Keratinocyte (primary cell): ENCODE measurements around the gene KEL. TPM values are rescaled to one million over a fixed set of nuclear protein-coding genes. Genes with fewer than 3 reads are reported as not detected.

ENCODE experiments used
- DNase-seq: peaks from one replicate; pipeline ENCODE4 v3.0.0-alpha.2; 2011; ENCODE audit warnings: low read depth, missing footprints, low spot score
- FAIRE-seq: peaks from 2 replicates; lab custom pipeline; 2011; peaks lifted over from hg19 to GRCh38; lab: Jason Lieb, UNC
- H2AFZ ChIP-seq: 2 replicates; pipeline ENCODE4 v1.6.0; 2012; ENCODE audit warnings: low read length, control low read depth, inconsistent platforms; ENCODE audit not compliant: control insufficient read depth
- H3K27ac ChIP-seq: 2 replicates; pipeline ENCODE4 v1.5.1; 2011; ENCODE audit warnings: low read length; ENCODE audit not compliant: control insufficient read depth, insufficient read depth
- H3K27me3 ChIP-seq: 3 replicates; pipeline ENCODE4 v1.6.0; 2011; ENCODE audit warnings: low read length; ENCODE audit not compliant: control insufficient read depth, insufficient read depth; ENCODE audit errors: extremely low read depth
- H3K36me3 ChIP-seq, 2 experiments: 2 replicates in 1 of 2; 3 replicates in 1 of 2; pipeline ENCODE4 v1.5.1; 2011; ENCODE audit warnings: low read length in 2 of 2, mild to moderate bottlenecking in 1 of 2; ENCODE audit not compliant: control insufficient read depth in 2 of 2, insufficient read depth in 2 of 2; ENCODE audit errors: extremely low read depth in 1 of 2
- H3K4me1 ChIP-seq: 3 replicates; pipeline ENCODE4 v1.5.1; 2011; ENCODE audit warnings: low read length; ENCODE audit not compliant: control insufficient read depth, insufficient read depth; ENCODE audit errors: extremely low read depth
- H3K4me2 ChIP-seq: 3 replicates; pipeline ENCODE4 v1.6.0; 2011; ENCODE audit warnings: low read depth, low read length; ENCODE audit not compliant: control insufficient read depth, insufficient read depth; ENCODE audit errors: extremely low read depth
- H3K4me3 ChIP-seq, 3 experiments: fragments of 200-600 bp in 1 of 3; sonication (generic) in 1 of 3; 2 replicates in 2 of 3; 3 replicates in 1 of 3; pipeline ENCODE4 v1.5.1; 2011 to 2016; ENCODE audit warnings: low read length in 3 of 3, mild to moderate bottlenecking in 3 of 3, control low read depth in 2 of 3, inconsistent platforms in 1 of 3, low read depth in 1 of 3, mixed read lengths in 1 of 3, mixed run types in 1 of 3, moderate library complexity in 1 of 3; ENCODE audit not compliant: control insufficient read depth in 2 of 3, insufficient read depth in 2 of 3; ENCODE audit errors: extremely low read depth in 1 of 3
- H3K79me2 ChIP-seq: 2 replicates; pipeline ENCODE4 v1.6.0; 2012; ENCODE audit warnings: low read length; ENCODE audit not compliant: control insufficient read depth, insufficient read depth
- H3K9ac ChIP-seq: 3 replicates; pipeline ENCODE4 v1.6.0; 2011; ENCODE audit warnings: low read length; ENCODE audit not compliant: control insufficient read depth, insufficient read depth; ENCODE audit errors: extremely low read depth
- H3K9me1 ChIP-seq: 3 replicates; pipeline ENCODE4 v1.6.0; 2011; ENCODE audit warnings: low read length; ENCODE audit not compliant: control insufficient read depth, insufficient read depth; ENCODE audit errors: extremely low read depth
- H3K9me3 ChIP-seq: 2 replicates; pipeline ENCODE4 v1.5.1; 2012; ENCODE audit warnings: low read depth, low read length; ENCODE audit not compliant: control insufficient read depth
- H4K20me1 ChIP-seq: 3 replicates; pipeline ENCODE4 v1.6.0; 2011; ENCODE audit warnings: low read length; ENCODE audit not compliant: control insufficient read depth, insufficient read depth; ENCODE audit errors: extremely low read depth
- EZH2 ChIP-seq: IDR thresholded peaks from one replicate; pipeline ENCODE4 v1.6.1; 2012; ENCODE audit warnings: inconsistent platforms, mild to moderate bottlenecking, low read length, moderate library complexity
- dilution Hi-C: fragments of 300-500 bp; cut with MboI; formaldehyde crosslinking; loops from one replicate; pipeline ENCODE4 v1.7.0; 2020; ENCODE audit warnings: low sequenced_read_pairs; ENCODE audit not compliant: extremely low pct_ligation_motif_present
- polyA plus RNA-seq, 5 experiments: library from polyadenylated mRNA; depleted of rRNA in 3 of 5; stranded (reverse) in 3 of 5; stranded (forward) in 1 of 5; unstranded in 1 of 5; fragments of >200 nt; gene quantifications; 1 replicate in 1 of 5; 2 replicates in 3 of 5; 3 replicates in 1 of 5; pipeline versions ENCODE4 v1.2.1 to v1.2.3, GENCODE V29; 2011 to 2012; ENCODE audit warnings: missing spikeins in 2 of 5, low read depth in 1 of 5, low replicate concordance in 1 of 5
- TF ChIP-seq, protein P1 (sequence below), 3 experiments: IDR thresholded peaks in 1 of 3; conservative IDR thresholded peaks in 1 of 3; optimal IDR thresholded peaks in 1 of 3; 2 replicates in 2 of 3; 3 replicates in 1 of 3; pipeline versions ENCODE3 to v1.5.1; 2011; ENCODE audit warnings: low read length in 3 of 3, mild to moderate bottlenecking in 3 of 3, moderate library complexity in 2 of 3, control low read depth in 1 of 3, inconsistent platforms in 1 of 3; ENCODE audit not compliant: insufficient read depth in 2 of 3; ENCODE audit errors: extremely low read depth in 1 of 3

Gene KEL
- polyA plus RNA-seq, 1 donor (not counting 4 experiments of a cell fraction or from before 2014, with no cell fraction given): 0.09 TPM

GRCh38 chr7:142927949-142928348 lies 34.2 kb downstream of the KEL start:
- H3K79me2 ChIP-seq: no peaks in the 10 kb centered on the region
- no peak overlapping the region for H2AFZ ChIP-seq
- TF ChIP-seq, protein P1, sequence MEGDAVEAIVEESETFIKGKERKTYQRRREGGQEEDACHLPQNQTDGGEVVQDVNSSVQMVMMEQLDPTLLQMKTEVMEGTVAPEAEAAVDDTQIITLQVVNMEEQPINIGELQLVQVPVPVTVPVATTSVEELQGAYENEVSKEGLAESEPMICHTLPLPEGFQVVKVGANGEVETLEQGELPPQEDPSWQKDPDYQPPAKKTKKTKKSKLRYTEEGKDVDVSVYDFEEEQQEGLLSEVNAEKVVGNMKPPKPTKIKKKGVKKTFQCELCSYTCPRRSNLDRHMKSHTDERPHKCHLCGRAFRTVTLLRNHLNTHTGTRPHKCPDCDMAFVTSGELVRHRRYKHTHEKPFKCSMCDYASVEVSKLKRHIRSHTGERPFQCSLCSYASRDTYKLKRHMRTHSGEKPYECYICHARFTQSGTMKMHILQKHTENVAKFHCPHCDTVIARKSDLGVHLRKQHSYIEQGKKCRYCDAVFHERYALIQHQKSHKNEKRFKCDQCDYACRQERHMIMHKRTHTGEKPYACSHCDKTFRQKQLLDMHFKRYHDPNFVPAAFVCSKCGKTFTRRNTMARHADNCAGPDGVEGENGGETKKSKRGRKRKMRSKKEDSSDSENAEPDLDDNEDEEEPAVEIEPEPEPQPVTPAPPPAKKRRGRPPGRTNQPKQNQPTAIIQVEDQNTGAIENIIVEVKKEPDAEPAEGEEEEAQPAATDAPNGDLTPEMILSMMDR (optimal IDR thresholded peaks at IDR 0.05 in 1 of 3, IDR thresholded peaks at IDR 0.05 in 1 of 3, conservative IDR thresholded peaks at IDR 0.05 in 1 of 3; ENCODE audit: extremely low read depth in 1 of 3, insufficient read depth in 2 of 3, low read length in 3 of 3): no peak
- no peak for TF ChIP-seq EZH2
- H3K27ac ChIP-seq: no peak overlapping the region
- no peak for FAIRE-seq
- H3K4me2 ChIP-seq: no peak overlapping the region
- DNase-seq: no peak
- no peaks in the 10 kb centered on the region for H3K36me3 ChIP-seq
- H3K27me3 ChIP-seq: no peaks in the 10 kb centered on the region
- H3K9me1 ChIP-seq: no peaks in the 10 kb centered on the region
- no peaks in the 10 kb centered on the region for H4K20me1 ChIP-seq
- H3K9ac ChIP-seq: no peak overlapping the region
- H3K4me3 ChIP-seq: no peak overlapping the region
- no peaks in the 10 kb centered on the region for H3K4me1 ChIP-seq
- dilution Hi-C loops: no loop called here
- H3K9me3 ChIP-seq: no peaks in the 10 kb centered on the region

- H3K36me3 ChIP-seq: no peaks in the 10 kb centered on the region
- no peaks in the 10 kb centered on the region for H3K79me2 ChIP-seq
- H3K27me3 ChIP-seq: no peaks in the 10 kb centered on the region
- no peaks in the 10 kb centered on the region for H3K9me3 ChIP-seq
- dilution Hi-C loops: no loop called here
- H3K4me1 ChIP-seq: no peaks in the 10 kb centered on the region
- H3K4me2 ChIP-seq: no peak overlapping the region
- no peaks in the 10 kb centered on the region for H3K9me1 ChIP-seq
- no peak for FAIRE-seq
- no peak for DNase-seq
- no peak overlapping the region for H3K4me3 ChIP-seq
- H2AFZ ChIP-seq: no peak overlapping the region
- no peak overlapping the region for H3K27ac ChIP-seq
- TF ChIP-seq, protein P1 (optimal IDR thresholded peaks at IDR 0.05 in 1 of 3, IDR thresholded peaks at IDR 0.05 in 1 of 3, conservative IDR thresholded peaks at IDR 0.05 in 1 of 3; ENCODE audit: extremely low read depth in 1 of 3, insufficient read depth in 2 of 3, low read length in 3 of 3): no peak
- TF ChIP-seq EZH2: no peak
- H3K9ac ChIP-seq: no peak overlapping the region
- H4K20me1 ChIP-seq: no peaks in the 10 kb centered on the region
These were observed 34.9 kb downstream of the KEL start for GRCh38 chr7:142927085-142927745.
